Measurements from ENCODE around the gene ADRA2B. TPM values are rescaled to one million over a fixed set of nuclear protein-coding genes. Genes with fewer than 3 reads are reported as not detected.

Gene ADRA2B
- total RNA-seq, 1 experiment from 2014 or later: not detected

DNA sequence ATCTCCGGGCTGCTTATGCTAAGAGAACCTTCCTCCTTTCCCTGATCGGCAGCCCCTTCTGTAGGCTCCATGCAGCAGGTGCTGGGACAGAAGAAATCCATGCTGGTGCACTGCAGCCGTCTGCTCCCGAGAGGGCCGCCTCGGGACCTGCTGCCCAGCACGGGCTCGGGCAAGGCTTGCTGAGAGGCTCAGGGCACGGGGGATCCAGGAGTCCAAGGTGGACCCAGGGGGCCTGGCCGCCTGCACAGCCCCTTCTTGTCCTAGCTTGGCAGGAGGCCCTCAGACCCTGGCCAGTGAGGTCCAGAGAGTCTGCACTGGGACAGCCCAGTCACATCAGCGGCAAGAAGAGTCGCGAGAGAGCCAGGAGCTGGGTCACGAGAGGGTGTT, 42.2 kb upstream of the ADRA2B start:
- BruUV-seq (replicated peaks): no TSS peak
- ChIA-PET CTCF (interaction anchor here (1.3 kb wide), 1 partner anchor 16 kb away, joined by 6 read pairs; no protein-coding TSS in a partner anchor), POLR2A (ENCODE audit: low non-redundant PET) (no interaction called here)
- DNase-seq (ENCODE audit: low spot score): no peak
- H3K27me3 ChIP-seq (replicated peaks; ENCODE audit: insufficient read depth, low read depth, low read length, poor library complexity): no peaks in the 10 kb centered on the region
- no peaks in the 10 kb centered on the region for H3K36me3 ChIP-seq (ENCODE audit: insufficient read depth, low read length, poor library complexity, severe bottlenecking)
- intact Hi-C loops (cut with micrococcal nuclease; ENCODE audit: unreplicated experiment): no loop called here
- H3K9me3 ChIP-seq (ENCODE audit: low read depth, low read length, poor library complexity, severe bottlenecking): no peaks in the 10 kb centered on the region
- H3K4me3 ChIP-seq (ENCODE audit: low read depth, low read length, poor library complexity, severe bottlenecking): no peak overlapping the region
- H3K27ac ChIP-seq (ENCODE audit: low read depth, low read length, poor library complexity, severe bottlenecking): peak overlapping the region; percentile 73
- TF ChIP-seq EZH2 (IDR thresholded peaks at IDR 0.05; ENCODE audit: borderline replicate concordance, low read depth, low read length, poor library complexity, severe bottlenecking): no peak
- TF ChIP-seq, protein P1, sequence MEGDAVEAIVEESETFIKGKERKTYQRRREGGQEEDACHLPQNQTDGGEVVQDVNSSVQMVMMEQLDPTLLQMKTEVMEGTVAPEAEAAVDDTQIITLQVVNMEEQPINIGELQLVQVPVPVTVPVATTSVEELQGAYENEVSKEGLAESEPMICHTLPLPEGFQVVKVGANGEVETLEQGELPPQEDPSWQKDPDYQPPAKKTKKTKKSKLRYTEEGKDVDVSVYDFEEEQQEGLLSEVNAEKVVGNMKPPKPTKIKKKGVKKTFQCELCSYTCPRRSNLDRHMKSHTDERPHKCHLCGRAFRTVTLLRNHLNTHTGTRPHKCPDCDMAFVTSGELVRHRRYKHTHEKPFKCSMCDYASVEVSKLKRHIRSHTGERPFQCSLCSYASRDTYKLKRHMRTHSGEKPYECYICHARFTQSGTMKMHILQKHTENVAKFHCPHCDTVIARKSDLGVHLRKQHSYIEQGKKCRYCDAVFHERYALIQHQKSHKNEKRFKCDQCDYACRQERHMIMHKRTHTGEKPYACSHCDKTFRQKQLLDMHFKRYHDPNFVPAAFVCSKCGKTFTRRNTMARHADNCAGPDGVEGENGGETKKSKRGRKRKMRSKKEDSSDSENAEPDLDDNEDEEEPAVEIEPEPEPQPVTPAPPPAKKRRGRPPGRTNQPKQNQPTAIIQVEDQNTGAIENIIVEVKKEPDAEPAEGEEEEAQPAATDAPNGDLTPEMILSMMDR (conservative IDR thresholded peaks at IDR 0.05; ENCODE audit: low read depth, low read length): no peak
- peaks cover 20% of the 10 kb centered on the region for H3K4me1 ChIP-seq (ENCODE audit: insufficient read depth, low read length, poor library complexity, severe bottlenecking)

DNA sequence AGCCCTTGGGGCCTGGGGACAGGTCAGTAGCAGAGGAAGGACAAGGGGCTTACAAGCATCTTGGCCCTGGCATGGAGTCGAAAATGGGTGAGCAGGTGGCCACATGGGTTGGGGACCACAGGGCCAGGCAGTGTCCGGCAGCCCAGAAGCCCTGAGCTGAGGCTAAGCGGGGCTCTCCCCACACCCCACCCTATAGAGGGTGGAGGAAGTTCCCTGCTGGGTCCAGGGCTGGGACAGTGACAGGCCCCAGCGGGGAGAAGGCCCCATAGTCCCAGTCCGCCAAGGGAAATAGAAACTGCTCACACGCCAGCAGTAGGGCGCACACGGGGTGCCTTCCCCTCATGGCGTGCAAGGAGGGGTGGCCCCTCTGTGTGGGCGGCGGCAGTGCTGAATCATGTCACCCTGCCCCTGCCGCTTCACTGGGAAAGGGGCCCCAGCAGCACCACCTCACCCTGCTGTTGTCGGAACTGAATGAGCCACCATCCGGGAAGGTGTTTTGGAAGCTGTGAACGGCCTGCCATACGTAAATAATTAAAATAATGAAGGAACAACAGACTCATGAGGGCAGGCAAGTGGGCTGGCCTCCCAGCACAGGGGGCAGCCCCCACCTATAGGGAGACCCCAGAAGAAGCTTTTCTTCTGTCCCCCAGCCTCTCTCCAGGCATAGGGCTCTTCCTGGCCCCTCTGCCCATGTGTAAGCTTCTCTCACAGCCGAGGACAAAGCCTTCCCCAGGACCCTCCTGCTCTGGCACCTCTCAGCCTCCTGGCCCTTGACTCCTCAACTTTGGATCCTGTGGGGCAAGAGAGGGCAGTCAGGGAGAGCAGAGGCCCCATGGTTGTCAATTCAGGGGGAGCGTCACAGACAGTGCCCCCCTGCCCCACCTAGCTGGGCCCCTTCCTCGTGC, 41.5 kb upstream of the ADRA2B start:
- TF ChIP-seq, protein P1 (conservative IDR thresholded peaks at IDR 0.05; ENCODE audit: low read depth, low read length): no peak
- TF ChIP-seq EZH2 (IDR thresholded peaks at IDR 0.05; ENCODE audit: borderline replicate concordance, low read depth, low read length, poor library complexity, severe bottlenecking): no peak
- POLR2A ChIA-PET (ENCODE audit: low non-redundant PET): no interaction called here
- Histone ChIP-seq H3K9me3 (ENCODE audit: low read depth, low read length, poor library complexity, severe bottlenecking) (no peaks in the 10 kb centered on the region), H3K36me3 (ENCODE audit: insufficient read depth, low read length, poor library complexity, severe bottlenecking) (no peaks in the 10 kb centered on the region), H3K27ac (ENCODE audit: low read depth, low read length, poor library complexity, severe bottlenecking) (peak overlapping the region; percentile 73), H3K4me1 (ENCODE audit: insufficient read depth, low read length, poor library complexity, severe bottlenecking) (peaks cover 20% of the 10 kb centered on the region), H3K27me3 (replicated peaks; ENCODE audit: insufficient read depth, low read depth, low read length, poor library complexity) (no peaks in the 10 kb centered on the region), H3K4me3 (ENCODE audit: low read depth, low read length, poor library complexity, severe bottlenecking) (no peak overlapping the region)
- peak; percentile 80 for DNase-seq (ENCODE audit: low spot score)
- CTCF ChIA-PET: interaction anchor here (1.3 kb wide), 1 partner anchor 17 kb away, joined by 6 read pairs; no protein-coding TSS in a partner anchor
- intact Hi-C loops (cut with micrococcal nuclease; ENCODE audit: unreplicated experiment): no loop called here
- BruUV-seq (replicated peaks): TSS peak; percentile 88

DNA sequence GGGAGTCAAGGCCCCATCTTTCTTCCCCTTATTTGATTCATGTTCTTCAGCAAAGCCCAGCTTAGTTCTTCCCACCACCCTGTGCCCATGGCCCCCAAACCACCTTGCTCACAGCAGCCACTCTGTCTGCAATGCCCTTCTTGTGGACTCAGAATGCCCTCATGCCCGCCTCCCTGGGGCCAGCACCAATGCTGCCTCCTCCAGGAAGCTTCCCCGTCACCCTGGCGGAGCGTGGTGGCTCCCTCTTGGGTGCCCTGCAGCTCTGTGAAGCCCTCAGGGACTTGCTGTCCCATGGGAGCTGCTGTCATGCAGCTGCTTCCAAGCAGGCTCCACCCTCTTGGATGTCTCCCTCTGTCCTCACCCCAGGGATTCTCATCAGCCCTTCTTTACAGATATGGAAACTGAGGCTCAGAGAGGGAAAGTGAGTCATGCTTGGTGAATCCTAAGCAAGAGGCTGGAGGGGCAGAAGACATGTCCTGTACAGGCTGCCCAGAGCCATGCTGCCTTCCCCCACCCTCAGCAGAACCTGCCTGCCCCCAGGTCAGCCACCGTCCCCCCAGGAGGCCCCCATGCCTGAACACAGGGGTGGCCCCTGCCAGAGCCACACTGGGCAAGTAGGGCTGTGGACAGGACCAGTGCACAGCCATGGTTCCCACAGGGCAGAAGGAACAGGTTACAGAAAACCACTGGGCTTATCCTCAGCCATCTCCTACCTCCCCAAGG, 40.7 kb upstream of the ADRA2B start:
- intact Hi-C loops (cut with micrococcal nuclease; ENCODE audit: unreplicated experiment): no loop called here

More for the DNA sequence above, 40.7 kb upstream of the ADRA2B start:
- H3K4me1 ChIP-seq (ENCODE audit: insufficient read depth, low read length, poor library complexity, severe bottlenecking): peaks cover 20% of the 10 kb centered on the region
- H3K27me3 ChIP-seq (replicated peaks; ENCODE audit: insufficient read depth, low read depth, low read length, poor library complexity): no peaks in the 10 kb centered on the region
- H3K36me3 ChIP-seq (ENCODE audit: insufficient read depth, low read length, poor library complexity, severe bottlenecking): no peaks in the 10 kb centered on the region
- BruUV-seq (replicated peaks): no TSS peak
- ChIA-PET CTCF (interaction anchor here (1.3 kb wide), 1 partner anchor 18 kb away, joined by 6 read pairs; no protein-coding TSS in a partner anchor), POLR2A (ENCODE audit: low non-redundant PET) (no interaction called here)
- TF ChIP-seq, protein P1 (conservative IDR thresholded peaks at IDR 0.05; ENCODE audit: low read depth, low read length): no peak
- TF ChIP-seq EZH2 (IDR thresholded peaks at IDR 0.05; ENCODE audit: borderline replicate concordance, low read depth, low read length, poor library complexity, severe bottlenecking): no peak
- H3K4me3 ChIP-seq (ENCODE audit: low read depth, low read length, poor library complexity, severe bottlenecking): no peak overlapping the region
- H3K27ac ChIP-seq (ENCODE audit: low read depth, low read length, poor library complexity, severe bottlenecking): peak overlapping the region; percentile 73
- no peaks in the 10 kb centered on the region for H3K9me3 ChIP-seq (ENCODE audit: low read depth, low read length, poor library complexity, severe bottlenecking)
- DNase-seq (ENCODE audit: low spot score): peak; percentile 51
